HEK293 (cell line): ENCODE results near the gene ZFAND6.

ENCODE experiments used
- ELK4 ChIP-seq: IDR thresholded peaks from 2 replicates; pipeline ENCODE4 v1.6.1; 2011; ENCODE audit warnings: mild to moderate bottlenecking, low read depth, low read length, borderline replicate concordance
- OSR2 ChIP-seq: fragments of 450-650 bp; formaldehyde crosslinking; IDR thresholded peaks from 2 replicates; pipeline ENCODE4 v1.5.1; 2016; ENCODE audit warnings: missing biosample characterization, missing genetic modification characterization
- PRDM1 ChIP-seq: fragments of 450-650 bp; formaldehyde crosslinking; IDR thresholded peaks from 2 replicates; pipeline ENCODE4; 2016; ENCODE audit warnings: missing biosample characterization, missing genetic modification characterization
- PRDM10 ChIP-seq: fragments of 450-650 bp; formaldehyde crosslinking; IDR thresholded peaks from 2 replicates; pipeline ENCODE4 v1.5.1; 2016; ENCODE audit warnings: missing biosample characterization, missing genetic modification characterization
- REPIN1 ChIP-seq: fragments of 450-650 bp; formaldehyde crosslinking; IDR thresholded peaks from 2 replicates; pipeline ENCODE4 v1.5.1; 2017; ENCODE audit warnings: missing biosample characterization, missing genetic modification characterization, low read depth
- SCRT1 ChIP-seq: fragments of 450-650 bp; formaldehyde crosslinking; IDR thresholded peaks from 2 replicates; pipeline ENCODE4 v1.5.1; 2016; ENCODE audit warnings: missing biosample characterization, missing genetic modification characterization, borderline replicate concordance
- SP3 ChIP-seq: fragments of 450-650 bp; formaldehyde crosslinking; IDR thresholded peaks from 2 replicates; pipeline ENCODE4 v1.5.1; 2016; ENCODE audit warnings: missing biosample characterization, missing genetic modification characterization
- WT1 ChIP-seq: fragments of 450-650 bp; formaldehyde crosslinking; IDR thresholded peaks from 2 replicates; pipeline ENCODE4 v1.5.1; 2016; ENCODE audit warnings: missing biosample characterization, missing genetic modification characterization
- ZFP37 ChIP-seq: fragments of 450-650 bp; formaldehyde crosslinking; IDR thresholded peaks from 2 replicates; pipeline ENCODE4 v1.5.1; 2016; ENCODE audit warnings: missing biosample characterization, missing genetic modification characterization
- ZNF10 ChIP-seq: fragments of 450-650 bp; formaldehyde crosslinking; IDR thresholded peaks from 2 replicates; pipeline ENCODE4 v1.5.1; 2017; ENCODE audit warnings: missing biosample characterization, missing genetic modification characterization
- ZNF280C ChIP-seq: fragments of 450-650 bp; formaldehyde crosslinking; IDR thresholded peaks from 2 replicates; pipeline ENCODE4 v1.5.1; 2016; ENCODE audit warnings: missing biosample characterization, missing genetic modification characterization
- ZNF280D ChIP-seq: fragments of 450-650 bp; formaldehyde crosslinking; IDR thresholded peaks from 2 replicates; pipeline ENCODE4 v1.5.1; 2016; ENCODE audit warnings: missing biosample characterization, missing genetic modification characterization
- ZNF37A ChIP-seq: fragments of 450-650 bp; IDR thresholded peaks from 2 replicates; pipeline ENCODE4 v1.5.1; 2018; ENCODE audit warnings: missing biosample characterization, missing genetic modification characterization
- ZNF391 ChIP-seq: fragments of 450-650 bp; formaldehyde crosslinking; IDR thresholded peaks from 2 replicates; pipeline ENCODE4 v1.5.1; 2016; ENCODE audit warnings: low read depth, missing biosample characterization, missing genetic modification characterization, borderline replicate concordance
- ZNF394 ChIP-seq: fragments of 450-650 bp; formaldehyde crosslinking; IDR thresholded peaks from 2 replicates; pipeline ENCODE4 v1.5.1; 2016; ENCODE audit warnings: missing biosample characterization, missing genetic modification characterization, mild to moderate bottlenecking, moderate library complexity, borderline replicate concordance
- ZNF449 ChIP-seq: fragments of 450-650 bp; formaldehyde crosslinking; IDR thresholded peaks from 2 replicates; pipeline ENCODE4 v1.5.1; 2017; ENCODE audit warnings: missing biosample characterization, mild to moderate bottlenecking, missing genetic modification characterization, moderate library complexity
- ZNF692 ChIP-seq: fragments of 450-650 bp; formaldehyde crosslinking; IDR thresholded peaks from 2 replicates; pipeline ENCODE4 v1.5.1; 2016; ENCODE audit warnings: missing biosample characterization, missing genetic modification characterization
- ZNF843 ChIP-seq: fragments of 450-650 bp; formaldehyde crosslinking; IDR thresholded peaks from 2 replicates; pipeline ENCODE4 v1.5.1; 2016; ENCODE audit warnings: missing biosample characterization, missing genetic modification characterization
- ZSCAN16 ChIP-seq: fragments of 450-650 bp; formaldehyde crosslinking; IDR thresholded peaks from 2 replicates; pipeline ENCODE4 v1.5.1; 2016; ENCODE audit warnings: missing biosample characterization, missing genetic modification characterization
- TF ChIP-seq, protein P1 (sequence below): fragments of 450-650 bp; formaldehyde crosslinking; IDR thresholded peaks from 2 replicates; pipeline ENCODE4 v1.5.1; 2016; ENCODE audit warnings: missing biosample characterization, missing genetic modification characterization
- TF ChIP-seq, protein P2 (sequence below): fragments of 450-650 bp; formaldehyde crosslinking; IDR thresholded peaks from 2 replicates; pipeline ENCODE4 v1.5.1; 2016; ENCODE audit warnings: missing biosample characterization, missing genetic modification characterization

Gene ZFAND6

DNA sequence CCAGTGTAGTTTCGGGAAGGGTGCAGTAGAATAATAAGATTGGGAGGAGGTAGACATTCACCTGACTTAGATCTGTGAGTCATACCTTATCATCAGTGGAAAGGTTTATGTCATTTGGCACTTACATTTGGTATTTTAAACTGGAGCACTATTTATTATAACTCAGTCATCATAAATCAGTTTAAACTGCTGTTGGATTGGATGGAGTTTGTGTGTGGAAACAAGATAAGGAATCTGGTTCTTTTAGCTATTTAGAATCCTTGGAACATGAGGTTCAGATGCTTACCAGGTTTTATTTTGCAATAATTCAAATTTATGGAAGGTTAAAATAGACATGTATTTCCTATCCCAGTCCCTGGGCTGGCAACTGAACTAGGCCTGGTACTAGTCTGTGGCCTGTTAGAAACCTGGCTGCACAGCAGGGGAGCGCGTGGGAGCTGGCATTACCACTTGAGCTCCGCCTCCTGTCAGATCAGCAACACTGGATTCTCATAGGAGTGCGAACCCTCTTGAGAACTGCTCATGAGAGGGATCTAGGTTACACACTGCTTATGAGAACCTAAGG, 34.5 kb downstream of the ZFAND6 start (continued):
- TF ChIP-seq ELK4 = no peak
- peak; percentile 88; the same call in 1 of the 2 replicates for TF ChIP-seq ZNF10 (tag by site-specific recombination)
- TF ChIP-seq, protein P1, sequence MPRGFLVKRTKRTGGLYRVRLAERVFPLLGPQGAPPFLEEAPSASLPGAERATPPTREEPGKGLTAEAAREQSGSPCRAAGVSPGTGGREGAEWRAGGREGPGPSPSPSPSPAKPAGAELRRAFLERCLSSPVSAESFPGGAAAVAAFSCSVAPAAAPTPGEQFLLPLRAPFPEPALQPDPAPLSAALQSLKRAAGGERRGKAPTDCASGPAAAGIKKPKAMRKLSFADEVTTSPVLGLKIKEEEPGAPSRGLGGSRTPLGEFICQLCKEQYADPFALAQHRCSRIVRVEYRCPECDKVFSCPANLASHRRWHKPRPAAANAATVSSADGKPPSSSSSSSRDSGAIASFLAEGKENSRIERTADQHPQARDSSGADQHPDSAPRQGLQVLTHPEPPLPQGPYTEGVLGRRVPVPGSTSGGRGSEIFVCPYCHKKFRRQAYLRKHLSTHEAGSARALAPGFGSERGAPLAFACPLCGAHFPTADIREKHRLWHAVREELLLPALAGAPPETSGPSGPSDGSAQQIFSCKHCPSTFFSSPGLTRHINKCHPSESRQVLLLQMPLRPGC (tag by site-specific recombination) = peak; percentile 91
- TF ChIP-seq REPIN1 (tag by site-specific recombination) = no peak
- TF ChIP-seq, protein P2, sequence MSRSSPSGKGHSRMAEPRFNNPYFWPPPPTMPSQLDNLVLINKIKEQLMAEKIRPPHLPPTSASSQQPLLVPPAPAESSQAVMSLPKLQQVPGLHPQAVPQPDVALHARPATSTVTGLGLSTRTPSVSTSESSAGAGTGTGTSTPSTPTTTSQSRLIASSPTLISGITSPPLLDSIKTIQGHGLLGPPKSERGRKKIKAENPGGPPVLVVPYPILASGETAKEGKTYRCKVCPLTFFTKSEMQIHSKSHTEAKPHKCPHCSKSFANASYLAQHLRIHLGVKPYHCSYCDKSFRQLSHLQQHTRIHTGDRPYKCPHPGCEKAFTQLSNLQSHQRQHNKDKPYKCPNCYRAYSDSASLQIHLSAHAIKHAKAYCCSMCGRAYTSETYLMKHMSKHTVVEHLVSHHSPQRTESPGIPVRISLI (tag by site-specific recombination) = peak; percentile 18; the same call in 1 of the 2 replicates
- peak; percentile 92 for TF ChIP-seq WT1
- TF ChIP-seq PRDM1 (tag by site-specific recombination) = no peak
- peak; percentile 60 for TF ChIP-seq SP3 (tag by site-specific recombination)
- TF ChIP-seq ZNF391 (tag by site-specific recombination) = peak; percentile 69; the same call in 1 of the 2 replicates
- peak; percentile 97 for TF ChIP-seq ZNF843 (tag by site-specific recombination)
- TF ChIP-seq ZNF394 (tag by site-specific recombination) = peak; percentile 49; the same call in 1 of the 2 replicates
- TF ChIP-seq ZFP37 = peak; percentile 53; the same call in 1 of the 2 replicates
- TF ChIP-seq ZNF692 (tag by site-specific recombination) = peak; percentile 34; the same call in 1 of the 2 replicates
- no peak for TF ChIP-seq ZNF280D (tag by site-specific recombination)
- TF ChIP-seq ZNF280C (tag by site-specific recombination) = no peak
- TF ChIP-seq ZSCAN16 = no peak
- TF ChIP-seq ZNF37A (tag by site-specific recombination) = no peak
- peak; percentile 54; the same call in 1 of the 2 replicates for TF ChIP-seq ZNF449 (tag by site-specific recombination)
- peak; percentile 49 for TF ChIP-seq PRDM10
- TF ChIP-seq OSR2 = peak; percentile 84
- TF ChIP-seq SCRT1 (tag by site-specific recombination) = peak; percentile 62; the same call in 1 of the 2 replicates
